ENCODE results near the gene SH3GL1. TPM values are rescaled to one million over a fixed set of nuclear protein-coding genes. Genes with fewer than 3 reads are reported as not detected.

Gene SH3GL1, protein sequence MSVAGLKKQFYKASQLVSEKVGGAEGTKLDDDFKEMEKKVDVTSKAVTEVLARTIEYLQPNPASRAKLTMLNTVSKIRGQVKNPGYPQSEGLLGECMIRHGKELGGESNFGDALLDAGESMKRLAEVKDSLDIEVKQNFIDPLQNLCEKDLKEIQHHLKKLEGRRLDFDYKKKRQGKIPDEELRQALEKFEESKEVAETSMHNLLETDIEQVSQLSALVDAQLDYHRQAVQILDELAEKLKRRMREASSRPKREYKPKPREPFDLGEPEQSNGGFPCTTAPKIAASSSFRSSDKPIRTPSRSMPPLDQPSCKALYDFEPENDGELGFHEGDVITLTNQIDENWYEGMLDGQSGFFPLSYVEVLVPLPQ
- polyA plus RNA-seq (47.4 to 61.0 TPM (median 52.7 TPM) in 3 replicates), polyA minus RNA-seq (27.5 to 75.2 TPM (median 36.8 TPM) in 3 replicates)
- 51.2 TPM for polyA plus RNA-seq (2011; ENCODE audit: low read depth)
- polyA plus RNA-seq (2011; cell fraction: cytosol; rRNA removed): 43.2 and 91.3 TPM in 2 replicates
- polyA plus RNA-seq (2011; cell fraction: nucleus; rRNA removed): 46.9 and 63.8 TPM in 2 replicates
- 82.6 and 89.6 TPM in 2 replicates for polyA plus RNA-seq (2012; ENCODE audit: low replicate concordance)
- polyA minus RNA-seq (2011; cell fraction: cytosol; rRNA and poly(A)+ RNA removed): 106 TPM
- 26.8 and 27.0 TPM in 2 replicates for polyA minus RNA-seq (2011; cell fraction: nucleus; rRNA and poly(A)+ RNA removed)

DNA sequence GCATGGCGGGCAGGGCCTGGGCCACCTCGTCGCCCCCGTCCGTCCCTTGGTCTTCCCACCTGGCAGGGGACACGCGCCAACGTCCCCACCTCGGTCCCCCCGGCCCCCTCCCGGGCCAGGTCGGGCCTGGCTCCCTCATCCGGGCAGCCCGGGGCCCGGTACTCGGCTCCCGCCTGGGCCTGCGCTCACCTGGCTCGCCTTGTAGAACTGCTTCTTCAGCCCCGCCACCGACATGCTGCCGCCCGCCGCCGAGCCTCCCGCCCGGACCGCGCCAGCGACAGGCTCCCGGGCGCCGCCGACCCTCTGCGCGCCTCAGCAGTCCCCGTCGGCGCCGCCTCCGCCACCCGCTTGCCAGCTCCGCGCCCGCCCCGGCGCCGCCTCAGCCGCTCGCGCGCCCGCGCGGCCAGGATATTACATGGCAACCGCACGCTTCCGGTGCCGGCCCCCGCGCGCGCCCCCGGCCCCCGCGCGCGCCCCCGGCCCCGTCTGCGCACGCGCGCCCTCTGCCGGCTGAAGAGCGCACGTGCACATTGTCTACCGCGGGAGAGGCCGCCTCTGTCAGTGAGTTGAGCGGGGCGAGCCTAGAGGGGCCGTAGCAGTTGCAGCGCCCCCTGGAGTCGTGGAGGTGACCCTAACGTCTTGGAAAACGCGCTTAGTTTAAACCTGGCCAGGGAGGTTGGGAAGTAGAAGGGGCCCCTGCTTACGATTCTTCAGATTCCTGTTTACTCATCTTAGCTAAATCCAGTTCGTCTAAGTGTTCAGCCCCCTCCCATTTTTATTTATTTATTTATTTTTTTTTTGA lies at the start of gene SH3GL1:
SH3GL1 (minus strand) TSS at position 413 of the 802 bp plus-strand sequence; CDS start at position 234, 179 bp downstream.
- Histone ChIP-seq H3K9me1 (ENCODE audit: control insufficient read depth, extremely low read depth, insufficient read depth, low read length) (no peaks in the 10 kb centered on the region), H3K4me3 (ENCODE audit: control insufficient read depth in 2 of 3, extremely low read depth in 1 of 3, insufficient read depth in 2 of 3, low read depth in 1 of 3, low read length in 3 of 3) (peak within 1 kb of the TSS; percentile 68 to 100 (median 98)), H2AFZ (ENCODE audit: control insufficient read depth, low read length) (peak within 1 kb of the TSS; percentile 16), H4K20me1 (ENCODE audit: control insufficient read depth, extremely low read depth, insufficient read depth, low read length) (no peaks in the 10 kb centered on the region), H3K79me2 (ENCODE audit: control insufficient read depth, insufficient read depth, low read length) (peaks cover 75% of the 10 kb centered on the region), H3K36me3 (ENCODE audit: control insufficient read depth in 2 of 2, extremely low read depth in 1 of 2, insufficient read depth in 2 of 2, low read length in 2 of 2) (peaks cover 0 to 18% of the 10 kb centered on the region in 2 experiments), H3K9me3 (ENCODE audit: control insufficient read depth, low read depth, low read length) (no peaks in the 10 kb centered on the region), H3K27me3 (ENCODE audit: control insufficient read depth, extremely low read depth, insufficient read depth, low read length) (no peaks in the 10 kb centered on the region), H3K27ac (ENCODE audit: control insufficient read depth, insufficient read depth, low read length) (peak within 1 kb of the TSS; percentile 91), H3K4me1 (ENCODE audit: control insufficient read depth, extremely low read depth, insufficient read depth, low read length) (peaks cover 15% of the 10 kb centered on the region), H3K9ac (ENCODE audit: control insufficient read depth, extremely low read depth, insufficient read depth, low read length) (peak within 1 kb of the TSS; percentile 89), H3K4me2 (ENCODE audit: control insufficient read depth, extremely low read depth, insufficient read depth, low read depth, low read length) (peak within 1 kb of the TSS; percentile 92)
- DNase-seq (ENCODE audit: low read depth, low spot score): no peak
- dilution Hi-C loops (cut with MboI; ENCODE audit: extremely low pct_ligation_motif_present, low sequenced_read_pairs): no loop called here
- no peak for FAIRE-seq
- TF ChIP-seq EZH2 (IDR thresholded peaks at IDR 0.05; ENCODE audit: low read length): no peak
- TF ChIP-seq CTCF (optimal IDR thresholded peaks at IDR 0.05 in 1 of 3, IDR thresholded peaks at IDR 0.05 in 1 of 3, conservative IDR thresholded peaks at IDR 0.05 in 1 of 3; ENCODE audit: extremely low read depth in 1 of 3, insufficient read depth in 2 of 3, low read length in 3 of 3): peak; percentile 91 to 99 (median 96)

- Histone ChIP-seq H3K4me1 (ENCODE audit: control insufficient read depth, extremely low read depth, insufficient read depth, low read length) (peaks cover 12% of the 10 kb centered on the region), H3K36me3 (ENCODE audit: control insufficient read depth in 2 of 2, extremely low read depth in 1 of 2, insufficient read depth in 2 of 2, low read length in 2 of 2) (peaks cover 51 to 59% of the 10 kb centered on the region in 2 experiments), H3K79me2 (ENCODE audit: control insufficient read depth, insufficient read depth, low read length) (peaks cover 10% of the 10 kb centered on the region), H3K9me3 (ENCODE audit: control insufficient read depth, low read depth, low read length) (no peaks in the 10 kb centered on the region), H3K9me1 (ENCODE audit: control insufficient read depth, extremely low read depth, insufficient read depth, low read length) (no peaks in the 10 kb centered on the region), H3K27ac (ENCODE audit: control insufficient read depth, insufficient read depth, low read length) (no peak overlapping the region), H3K4me2 (ENCODE audit: control insufficient read depth, extremely low read depth, insufficient read depth, low read depth, low read length) (no peak overlapping the region), H3K9ac (ENCODE audit: control insufficient read depth, extremely low read depth, insufficient read depth, low read length) (no peak overlapping the region), H3K4me3 (ENCODE audit: control insufficient read depth in 2 of 3, extremely low read depth in 1 of 3, insufficient read depth in 2 of 3, low read depth in 1 of 3, low read length in 3 of 3) (no peak overlapping the region), H3K27me3 (ENCODE audit: control insufficient read depth, extremely low read depth, insufficient read depth, low read length) (no peaks in the 10 kb centered on the region), H4K20me1 (ENCODE audit: control insufficient read depth, extremely low read depth, insufficient read depth, low read length) (no peaks in the 10 kb centered on the region), H2AFZ (ENCODE audit: control insufficient read depth, low read length) (no peak overlapping the region)
- TF ChIP-seq CTCF (optimal IDR thresholded peaks at IDR 0.05 in 1 of 3, IDR thresholded peaks at IDR 0.05 in 1 of 3, conservative IDR thresholded peaks at IDR 0.05 in 1 of 3; ENCODE audit: extremely low read depth in 1 of 3, insufficient read depth in 2 of 3, low read length in 3 of 3) (no peak), EZH2 (IDR thresholded peaks at IDR 0.05; ENCODE audit: low read length) (no peak)
- no peak for FAIRE-seq
- dilution Hi-C loops (cut with MboI; ENCODE audit: extremely low pct_ligation_motif_present, low sequenced_read_pairs): no loop called here
- no peak for DNase-seq (ENCODE audit: low read depth, low spot score)
These were observed 49.3 kb upstream of the SH3GL1 start for GRCh38 chr19:4449639-4450028.

Measured in keratinocyte (primary cell).